GM19328 (cell line): ENCODE measurements around the gene ADGRL1.

Experiments used
- ATAC-seq: cut with Tn5 transposase; IDR thresholded peaks from one replicate; pipeline ENCODE4 v1.9.1; 2021; ENCODE audit warnings: mild to moderate bottlenecking, moderate library complexity; ENCODE audit not compliant: unreplicated experiment

The ADGRL1 gene

GRCh38 chr19:14142262-14143190, 63.4 kb downstream of the ADGRL1 start:
- ATAC-seq, result no peak

GRCh38 chr19:14141041-14141440, 64.9 kb downstream of the ADGRL1 start:
- ATAC-seq, result no peak

DNA sequence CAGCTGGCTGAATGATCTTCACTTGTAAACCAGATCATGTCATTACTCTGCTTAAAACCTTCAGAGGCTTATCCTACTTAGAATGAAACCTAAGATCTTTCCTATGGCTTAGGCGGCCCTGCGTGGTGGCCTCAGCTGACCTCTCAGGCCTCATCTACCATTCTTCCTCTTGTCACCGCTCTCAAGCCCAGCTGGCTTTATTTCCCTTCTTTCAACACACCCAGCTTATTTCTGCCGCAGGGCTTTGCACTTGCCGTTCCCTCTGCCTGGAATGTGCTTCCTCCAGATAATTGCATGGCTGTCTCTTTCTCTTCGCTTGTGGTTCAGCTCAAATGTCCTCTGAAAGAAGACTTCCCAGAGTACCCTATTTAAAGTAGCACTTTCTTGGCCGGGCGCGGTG, 66.0 kb downstream of the ADGRL1 start:
- no peak for ATAC-seq

- ATAC-seq, result no peak
Observed at GRCh38 chr19:14138576-14139265, 67.2 kb downstream of the ADGRL1 start.

GRCh38 chr19:14136509-14137281, 69.3 kb downstream of the ADGRL1 start, which contains the start of gene ASF1B:
Gene ASF1B, minus strand, starts transcription at chr19:14136589. Its CDS starts 133 bp downstream, at chr19:14136456.
- peak; percentile 86 for ATAC-seq

GRCh38 chr19:14135985-14136508, 69.9 kb downstream of the ADGRL1 start:
- no peak for ATAC-seq

DNA sequence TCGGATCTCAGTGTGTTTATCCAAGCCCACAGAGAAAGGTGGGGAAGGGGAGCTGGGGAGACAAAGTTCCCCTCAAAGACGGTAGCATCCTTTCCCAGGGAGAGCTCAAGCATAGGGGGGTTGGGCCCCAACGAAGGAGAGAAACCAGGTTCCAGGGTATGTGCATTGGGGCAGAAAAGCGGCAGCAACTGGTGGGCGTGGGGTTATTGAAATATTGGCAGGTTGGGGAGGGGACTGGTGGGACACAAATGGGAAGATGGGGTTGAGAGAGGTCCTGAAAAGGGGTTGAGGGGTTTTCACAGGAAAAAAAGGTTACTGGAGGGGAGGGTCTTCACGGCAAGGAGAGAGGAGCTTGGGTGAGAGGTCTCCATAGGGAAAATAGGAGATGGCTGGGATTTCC, 70.6 kb downstream of the ADGRL1 start:
- no peak for ATAC-seq

- ATAC-seq, result no peak
Observed at GRCh38 chr19:14127929-14128509, 78.0 kb downstream of the ADGRL1 start.

DNA sequence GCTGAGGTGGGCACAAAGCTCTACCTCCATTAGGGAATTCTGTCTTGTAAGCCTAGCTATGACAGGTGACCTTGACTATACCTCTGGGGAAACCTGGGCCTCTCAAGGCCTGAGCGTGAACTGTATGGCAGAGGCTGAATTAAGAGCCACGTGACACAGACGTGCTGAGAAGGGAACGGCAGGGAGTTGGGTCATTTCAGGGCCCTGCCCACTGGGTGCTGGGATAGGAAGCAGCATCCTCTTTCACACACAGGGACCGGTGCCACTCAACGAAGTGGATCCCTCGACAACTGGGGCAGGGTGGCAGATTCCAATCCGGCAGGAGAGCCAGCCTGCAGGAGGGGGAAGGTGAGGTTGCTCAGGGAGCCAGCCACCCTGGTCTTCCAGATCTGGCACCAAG, 78.8 kb downstream of the ADGRL1 start:
- ATAC-seq, result no peak

GRCh38 chr19:14122924-14123323, 83.0 kb downstream of the ADGRL1 start:
- no peak for ATAC-seq

DNA sequence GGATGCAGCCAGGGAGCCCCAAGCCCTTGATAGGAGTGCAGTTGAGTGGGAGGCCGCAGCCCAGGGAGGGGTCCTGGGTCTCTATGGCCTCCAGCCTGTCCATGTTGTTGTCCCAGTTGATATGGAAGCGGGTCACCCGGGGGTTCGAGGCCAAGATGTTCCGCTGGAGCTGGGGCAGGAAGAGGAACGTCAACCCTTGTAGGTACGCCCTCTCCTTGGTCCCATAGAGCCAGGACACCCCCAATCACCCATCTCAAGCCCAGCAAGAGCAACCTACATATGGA, 85.5 kb downstream of the ADGRL1 start:
- no peak for ATAC-seq

- no peak for ATAC-seq
Observed at GRCh38 chr19:14119644-14120496, 86.1 kb downstream of the ADGRL1 start.

DNA sequence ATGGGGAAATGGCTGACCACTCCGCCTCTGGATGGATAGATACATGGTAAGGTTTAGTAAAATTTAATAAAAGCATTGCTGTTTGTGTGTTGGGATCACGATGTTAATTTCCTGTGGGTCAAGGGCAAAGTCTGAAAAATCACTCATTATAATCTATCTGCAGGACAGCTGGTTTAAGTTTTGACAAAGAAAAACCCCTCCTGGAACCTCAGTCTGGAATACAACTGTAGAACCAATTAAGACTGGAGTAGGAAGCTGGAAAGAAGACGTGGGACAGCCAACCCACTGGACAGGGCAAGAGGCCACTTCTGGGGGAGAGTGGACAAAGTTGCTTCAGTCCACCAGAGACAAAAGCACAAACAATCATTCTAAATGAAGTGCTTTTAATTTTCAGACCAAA, 86.8 kb downstream of the ADGRL1 start:
- ATAC-seq, result no peak

DNA sequence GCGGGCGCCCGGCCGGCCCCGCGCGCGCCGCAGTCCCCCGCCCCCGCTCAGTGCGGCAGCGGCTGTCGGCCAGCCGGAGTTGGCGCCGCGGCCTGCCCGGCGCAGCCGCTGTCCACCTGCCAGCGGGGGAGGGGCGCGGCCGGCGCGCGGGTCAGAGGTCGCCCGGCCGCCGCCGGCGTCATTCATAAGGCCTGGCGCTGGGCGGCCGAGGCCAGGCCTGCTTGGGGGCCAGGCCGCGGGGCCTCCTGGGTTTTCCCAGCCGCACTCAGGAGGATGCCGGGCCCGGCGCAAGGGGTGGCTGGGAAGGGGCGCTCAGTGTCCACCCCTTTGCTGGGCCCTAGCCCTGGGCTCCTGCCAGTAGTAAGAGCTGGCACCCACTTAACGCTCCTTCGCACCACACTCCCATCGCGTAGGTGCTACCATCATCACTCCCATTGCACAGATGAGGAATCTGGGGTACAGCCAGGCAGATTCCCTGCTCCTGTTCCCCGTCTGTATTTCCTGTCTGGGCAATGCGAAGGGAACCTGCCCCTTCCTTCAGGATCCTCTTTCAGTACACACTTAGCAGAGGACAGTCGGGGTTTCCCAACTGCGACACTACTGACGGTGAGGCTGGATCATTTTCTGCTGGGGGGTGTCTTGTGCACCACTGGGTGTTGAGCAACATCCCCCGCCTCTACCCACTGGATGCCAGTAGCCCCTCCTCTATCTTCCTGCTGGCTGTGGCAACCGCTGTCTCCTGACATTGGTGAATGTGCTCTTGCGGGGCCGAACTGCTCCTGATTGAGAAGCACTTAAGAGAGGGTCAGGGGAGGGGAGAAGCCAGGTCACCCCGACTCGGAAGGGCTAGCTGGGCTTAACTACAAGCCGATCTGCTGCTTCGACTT, 87.6 kb downstream of the ADGRL1 start:
- ATAC-seq, result peak; percentile 19

GRCh38 chr19:14117668-14118164, 88.3 kb downstream of the ADGRL1 start, which contains the start of gene PRKACA:
Gene PRKACA, minus strand, starts transcription at chr19:14117762. Its CDS starts 215 bp downstream, at chr19:14117547.
- peak; percentile 89 for ATAC-seq

- ATAC-seq, result peak; percentile 3
Observed at GRCh38 chr19:14116918-14117578, 88.9 kb downstream of the ADGRL1 start.

DNA sequence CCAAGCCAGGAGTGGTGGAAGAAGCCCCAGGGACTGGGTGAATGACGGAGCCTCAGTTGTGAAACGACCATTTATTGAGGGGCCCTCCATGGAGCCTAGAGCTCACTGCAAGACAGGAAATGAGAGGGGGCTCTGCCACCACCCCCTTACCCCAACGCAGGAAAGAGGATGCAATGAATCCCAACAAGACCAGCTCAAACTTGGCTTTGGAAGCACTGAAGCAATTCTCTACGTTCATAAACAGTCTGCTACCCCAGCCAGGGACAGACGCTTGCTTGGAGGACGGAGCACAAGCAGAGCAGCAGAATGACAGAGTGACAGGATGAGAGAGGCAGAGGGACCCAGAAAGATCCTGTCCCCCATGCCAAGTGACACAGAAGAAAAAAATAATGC, 89.4 kb downstream of the ADGRL1 start:
- no peak for ATAC-seq

GRCh38 chr19:14115756-14116155, 90.2 kb downstream of the ADGRL1 start:
- no peak for ATAC-seq
